ENCODE measurements around the gene MDN1.
"Not testable (repeated sequence)": the region's sequence is repeated elsewhere in the genome, so short reads cannot be mapped to it uniquely, and the experiment has no call there.

DNA sequence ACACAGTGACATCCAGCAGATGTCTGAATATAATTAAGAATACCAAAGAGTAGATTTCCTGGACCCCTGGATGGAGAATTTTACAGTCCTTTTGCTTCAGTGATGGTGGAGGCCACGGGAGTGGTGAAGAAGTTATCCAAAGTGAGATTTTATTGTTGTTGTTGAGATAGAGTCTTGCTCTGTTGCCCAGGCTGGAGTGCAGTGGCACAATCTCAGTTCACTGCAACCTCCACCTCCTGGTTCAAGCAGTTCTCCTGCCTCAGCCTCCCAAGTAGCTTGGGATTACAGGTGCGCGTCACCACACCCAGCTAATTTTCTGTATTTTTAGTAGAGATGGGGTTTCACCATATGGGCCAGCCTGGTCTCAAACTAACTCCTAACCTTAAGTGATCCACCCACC, 178.0 kb downstream of the MDN1 start:
- TF ChIP-seq, protein P1, sequence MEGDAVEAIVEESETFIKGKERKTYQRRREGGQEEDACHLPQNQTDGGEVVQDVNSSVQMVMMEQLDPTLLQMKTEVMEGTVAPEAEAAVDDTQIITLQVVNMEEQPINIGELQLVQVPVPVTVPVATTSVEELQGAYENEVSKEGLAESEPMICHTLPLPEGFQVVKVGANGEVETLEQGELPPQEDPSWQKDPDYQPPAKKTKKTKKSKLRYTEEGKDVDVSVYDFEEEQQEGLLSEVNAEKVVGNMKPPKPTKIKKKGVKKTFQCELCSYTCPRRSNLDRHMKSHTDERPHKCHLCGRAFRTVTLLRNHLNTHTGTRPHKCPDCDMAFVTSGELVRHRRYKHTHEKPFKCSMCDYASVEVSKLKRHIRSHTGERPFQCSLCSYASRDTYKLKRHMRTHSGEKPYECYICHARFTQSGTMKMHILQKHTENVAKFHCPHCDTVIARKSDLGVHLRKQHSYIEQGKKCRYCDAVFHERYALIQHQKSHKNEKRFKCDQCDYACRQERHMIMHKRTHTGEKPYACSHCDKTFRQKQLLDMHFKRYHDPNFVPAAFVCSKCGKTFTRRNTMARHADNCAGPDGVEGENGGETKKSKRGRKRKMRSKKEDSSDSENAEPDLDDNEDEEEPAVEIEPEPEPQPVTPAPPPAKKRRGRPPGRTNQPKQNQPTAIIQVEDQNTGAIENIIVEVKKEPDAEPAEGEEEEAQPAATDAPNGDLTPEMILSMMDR (IDR thresholded peaks at IDR 0.05 in 4 of 5, conservative IDR thresholded peaks at IDR 0.05 in 1 of 5) = not testable (repeated sequence)
- TF ChIP-seq POLR2A (IDR thresholded peaks at IDR 0.05) = not testable (repeated sequence)

All from gastrocnemius medialis (tissue), 4 donors.